Epithelial cell of esophagus (primary cell): ENCODE measurements around the gene LSAMP.
"Not testable (repeated sequence)": the region's sequence is repeated elsewhere in the genome, so short reads cannot be mapped to it uniquely, and the experiment has no call there.

Experiments used
- DNase-seq: peaks from one replicate; pipeline ENCODE4 v3.0.0; 2010; ENCODE audit warnings: low read depth
- H3K4me3 ChIP-seq: 2 replicates; pipeline ENCODE4 v1.5.1; 2011; ENCODE audit warnings: mild to moderate bottlenecking, low read length, control low read depth
- CTCF ChIP-seq: IDR thresholded peaks from 2 replicates; pipeline ENCODE4 v1.5.1; 2011; ENCODE audit warnings: low read depth, mild to moderate bottlenecking, low read length, control low read depth, inconsistent platforms; ENCODE audit not compliant: insufficient read depth; ENCODE audit errors: missing control alignments

Gene LSAMP

GRCh38 chr3:115766587-115767482, 678.5 kb downstream of the LSAMP start:
- peak; percentile 40 for DNase-seq
- no peak for TF ChIP-seq CTCF

GRCh38 chr3:115761927-115762305, 683.4 kb downstream of the LSAMP start:
- H3K4me3 ChIP-seq: no peak overlapping the region
- TF ChIP-seq CTCF: no peak
- DNase-seq: no peak

More at GRCh38 chr3:115766587-115767482, 678.5 kb downstream of the LSAMP start:
- no peak overlapping the region for H3K4me3 ChIP-seq

- no peak for TF ChIP-seq CTCF
- no peak overlapping the region for H3K4me3 ChIP-seq
- no peak for DNase-seq
Measured at GRCh38 chr3:115760716-115761115, 684.6 kb downstream of the LSAMP start.

- no peak for TF ChIP-seq CTCF
- no peak overlapping the region for H3K4me3 ChIP-seq
- DNase-seq: no peak
Measured at GRCh38 chr3:115758076-115758763, 687.1 kb downstream of the LSAMP start.

GRCh38 chr3:115752978-115753377, 692.3 kb downstream of the LSAMP start:
- not testable (repeated sequence) for H3K4me3 ChIP-seq, DNase-seq
